GOT3 (cell line): ENCODE results near the gene OR7C1.
"Not testable (repeated sequence)": the region's sequence is repeated elsewhere in the genome, so short reads cannot be mapped to it uniquely, and the experiment has no call there.

Experiments used
- DNase-seq: peaks from one replicate; lab custom pipeline; 2025; ENCODE audit warnings: mixed read lengths; lab: John Stamatoyannopoulos, UW

The OR7C1 gene

DNA sequence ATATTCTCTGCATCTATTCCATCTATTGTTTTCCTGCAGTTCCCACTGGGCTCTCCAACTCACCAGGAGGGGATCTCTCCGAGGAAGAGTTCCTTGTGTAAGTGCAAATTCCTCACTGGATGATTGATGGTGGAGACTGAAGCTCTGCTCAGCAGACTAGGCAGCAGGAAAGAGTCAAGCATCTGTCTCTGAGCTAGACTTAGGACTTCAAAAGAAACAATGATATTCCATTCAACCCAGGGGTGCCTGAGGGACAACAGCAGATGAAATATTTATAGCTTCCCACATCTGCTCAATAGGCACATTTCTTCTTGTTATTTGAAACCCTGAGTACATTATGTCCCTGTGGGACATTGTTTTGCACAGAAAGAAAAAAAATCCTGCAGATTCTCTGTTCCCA lies at the start of gene OR7C1, which contains the start of gene OR7A5:
Gene OR7C1 (minus strand): TSS at position 175 of the 400 bp plus-strand sequence. CDS start 35,049 bp downstream, outside the sequence.
Gene OR7A5 (minus strand): TSS at position 175 of the 400 bp plus-strand sequence. CDS start 6,944 bp downstream, outside the sequence.
- DNase-seq: no peak

- DNase-seq: no peak
Observed at GRCh38 chr19:14871619-14872230, 36.7 kb upstream of the OR7C1 start.

DNA sequence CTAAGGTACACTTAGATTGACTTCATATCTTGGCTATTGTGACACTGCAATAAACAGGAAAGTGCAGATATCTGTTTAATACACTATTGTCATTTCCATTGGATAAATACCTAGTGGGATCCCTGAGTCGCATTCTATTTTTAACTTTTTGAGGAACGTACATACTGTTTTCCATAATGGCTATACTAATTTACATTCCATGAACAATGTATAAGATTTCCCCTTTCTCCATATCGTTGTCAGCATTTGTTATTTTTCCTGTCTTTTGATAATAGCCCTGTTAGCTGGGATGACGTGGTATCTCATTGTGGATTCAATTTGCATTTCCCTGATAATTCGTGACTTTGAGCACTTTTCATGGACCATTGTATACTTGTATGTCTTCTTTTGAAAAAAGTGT lies 33.5 kb upstream of the OR7C1 start:
- DNase-seq: no peak

DNA sequence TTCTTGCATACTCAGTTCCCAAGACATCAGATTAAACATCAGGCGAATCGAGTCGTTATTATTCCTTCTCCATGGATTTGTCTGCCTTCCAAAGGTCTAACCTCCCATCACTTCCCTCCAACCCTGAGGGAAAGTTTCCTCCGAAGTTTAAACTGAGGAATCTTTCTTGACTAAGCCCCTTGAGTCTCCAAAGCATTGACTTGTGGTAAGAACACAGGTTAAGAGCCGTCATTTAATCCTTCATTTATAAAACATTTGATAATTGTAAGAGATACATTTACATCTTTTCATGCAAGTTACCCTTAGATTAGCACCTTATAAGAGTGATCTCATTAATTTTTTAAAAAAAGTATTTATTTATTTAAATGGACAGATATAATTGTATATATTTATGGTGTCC lies 13.8 kb upstream of the OR7C1 start, which contains the start of gene OR7A10:
Gene OR7A10 (minus strand): TSS at position 101 of the 400 bp plus-strand sequence. CDS start 7,045 bp downstream, outside the sequence.
- no peak for DNase-seq

DNA sequence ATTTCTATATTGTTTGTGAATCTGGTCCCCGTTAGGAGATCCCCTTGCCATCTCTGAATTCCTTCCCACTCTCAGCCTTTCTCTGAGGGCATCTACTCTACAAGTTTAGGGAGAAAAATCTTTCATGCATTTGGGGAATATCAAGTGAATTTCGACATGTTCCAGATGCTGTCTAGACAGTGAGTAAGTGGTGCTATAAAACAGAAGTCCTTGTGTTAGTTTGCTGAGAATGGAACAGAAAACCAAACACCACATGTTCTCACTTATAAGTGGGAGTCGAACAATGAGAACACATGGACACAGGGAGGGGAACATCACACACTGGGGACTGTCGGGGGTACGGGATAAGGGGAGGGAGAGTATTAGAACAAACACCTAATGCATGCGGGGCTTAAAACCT lies 8.6 kb upstream of the OR7C1 start:
- no peak for DNase-seq

DNA sequence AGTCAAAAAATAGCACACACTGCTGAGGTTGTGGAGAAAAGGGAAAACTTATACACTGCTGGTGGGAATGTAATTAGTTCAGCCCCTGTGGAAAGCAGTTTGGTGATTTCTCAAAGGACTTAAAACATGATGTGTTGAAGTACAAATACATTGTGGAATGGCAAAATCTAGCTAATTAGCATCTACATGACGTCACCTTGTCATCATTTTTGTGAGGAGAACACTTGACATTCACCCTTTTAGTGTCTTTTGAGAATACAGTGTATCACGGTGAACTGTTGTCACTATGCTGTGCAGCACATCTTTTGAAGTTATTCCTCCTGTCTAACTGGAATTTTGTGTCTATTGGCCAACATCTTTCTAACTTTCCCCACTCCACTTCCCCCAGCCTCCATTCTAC lies 8.2 kb upstream of the OR7C1 start:
- no peak for DNase-seq

DNA sequence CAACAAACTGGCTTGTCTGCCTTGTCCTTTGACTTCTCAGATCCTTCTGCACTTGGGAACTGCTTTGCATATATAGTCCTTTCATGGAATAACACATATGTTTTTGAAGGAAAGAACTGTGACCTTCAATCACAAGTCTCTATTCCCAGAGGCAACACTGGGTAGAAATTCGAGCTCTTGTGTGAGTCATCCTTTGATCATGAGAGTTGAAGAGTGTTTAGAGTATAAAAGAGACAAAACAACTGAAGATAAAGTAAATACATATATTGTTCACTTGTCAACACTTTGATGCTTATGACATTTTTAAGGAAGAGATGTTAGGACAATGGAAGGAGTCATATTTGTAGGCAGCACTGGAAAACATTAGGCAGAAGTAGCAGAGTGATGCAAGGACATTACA lies 5.2 kb upstream of the OR7C1 start:
- no peak for DNase-seq

- DNase-seq: no peak
Observed at GRCh38 chr19:14837391-14837790, 2.4 kb upstream of the OR7C1 start.

- no peak for DNase-seq
Observed at GRCh38 chr19:14830702-14831101, 4.3 kb downstream of the OR7C1 start.

- DNase-seq: no peak
Observed at GRCh38 chr19:14826006-14826405, 9.0 kb downstream of the OR7C1 start.

- DNase-seq: no peak
Observed at GRCh38 chr19:14821937-14822336, 13.0 kb downstream of the OR7C1 start.

DNA sequence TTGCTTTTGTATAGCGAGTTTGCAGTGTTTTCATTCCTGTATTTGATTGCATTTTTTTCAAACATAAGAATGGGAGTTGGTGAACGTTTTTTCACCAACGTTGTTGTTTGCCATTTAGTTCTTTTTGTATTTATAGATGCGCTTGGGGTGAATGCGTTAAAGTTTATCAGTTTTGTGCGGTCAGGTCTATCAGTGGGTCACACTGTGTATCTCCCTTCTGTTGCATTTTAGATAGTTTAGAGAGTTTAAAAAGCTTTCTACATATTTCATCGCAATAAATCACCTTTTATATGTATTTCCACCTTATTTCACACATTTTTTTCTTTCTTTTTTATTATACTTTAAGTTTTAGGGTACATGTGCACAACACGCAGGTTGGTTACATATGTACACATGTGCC lies 16.4 kb downstream of the OR7C1 start:
- no peak for DNase-seq

DNA sequence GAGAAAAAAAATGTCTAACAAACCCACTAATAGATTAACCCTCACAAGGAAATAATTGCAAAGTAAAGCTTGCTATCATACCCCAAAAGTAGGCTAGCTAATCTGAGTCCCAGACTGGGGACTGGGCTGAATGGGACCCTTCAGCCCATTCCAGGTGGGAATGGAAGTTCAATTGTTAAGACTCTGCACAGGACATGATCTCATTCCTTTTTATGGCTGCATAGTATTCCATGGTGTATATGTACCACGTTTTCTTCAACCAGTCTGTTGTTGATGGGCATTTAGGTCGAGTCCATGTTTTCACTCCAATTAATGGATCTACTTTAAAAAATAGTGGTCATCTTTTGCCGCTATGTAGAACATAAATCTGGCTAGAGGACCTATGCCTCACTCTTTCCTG lies 17.9 kb downstream of the OR7C1 start:
- DNase-seq: no peak

DNA sequence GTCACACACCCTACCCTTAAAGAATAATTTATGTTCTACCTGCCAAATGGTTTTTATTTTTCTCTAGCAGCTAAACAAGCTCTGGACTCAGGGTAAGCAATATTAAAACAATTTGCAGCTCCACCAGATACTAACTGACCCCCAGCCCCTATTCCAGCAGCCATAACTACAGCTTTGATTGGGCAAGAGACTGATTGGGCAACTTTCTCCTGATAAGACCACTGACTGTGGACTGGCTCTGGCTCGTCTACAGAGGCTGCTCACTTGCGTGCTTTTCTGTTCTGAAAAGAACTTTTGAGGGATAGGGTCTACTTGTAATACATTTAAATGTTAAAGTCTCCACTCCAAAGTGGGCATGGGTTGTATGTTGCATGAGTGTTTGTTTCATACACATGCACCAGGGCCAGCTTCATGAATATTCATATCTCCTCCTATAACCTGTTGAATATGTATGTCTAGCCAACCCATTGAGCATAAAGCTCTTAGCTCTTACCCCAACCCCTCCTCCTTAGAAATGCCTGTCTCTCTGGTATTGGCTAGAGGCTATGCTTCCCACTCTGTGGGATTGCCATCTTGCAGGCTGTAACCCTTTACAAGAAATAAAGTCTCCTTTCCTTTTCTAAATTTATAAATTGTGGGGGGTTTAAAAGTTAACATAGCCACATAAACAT lies 19.9 kb downstream of the OR7C1 start:
- no peak for DNase-seq

DNA sequence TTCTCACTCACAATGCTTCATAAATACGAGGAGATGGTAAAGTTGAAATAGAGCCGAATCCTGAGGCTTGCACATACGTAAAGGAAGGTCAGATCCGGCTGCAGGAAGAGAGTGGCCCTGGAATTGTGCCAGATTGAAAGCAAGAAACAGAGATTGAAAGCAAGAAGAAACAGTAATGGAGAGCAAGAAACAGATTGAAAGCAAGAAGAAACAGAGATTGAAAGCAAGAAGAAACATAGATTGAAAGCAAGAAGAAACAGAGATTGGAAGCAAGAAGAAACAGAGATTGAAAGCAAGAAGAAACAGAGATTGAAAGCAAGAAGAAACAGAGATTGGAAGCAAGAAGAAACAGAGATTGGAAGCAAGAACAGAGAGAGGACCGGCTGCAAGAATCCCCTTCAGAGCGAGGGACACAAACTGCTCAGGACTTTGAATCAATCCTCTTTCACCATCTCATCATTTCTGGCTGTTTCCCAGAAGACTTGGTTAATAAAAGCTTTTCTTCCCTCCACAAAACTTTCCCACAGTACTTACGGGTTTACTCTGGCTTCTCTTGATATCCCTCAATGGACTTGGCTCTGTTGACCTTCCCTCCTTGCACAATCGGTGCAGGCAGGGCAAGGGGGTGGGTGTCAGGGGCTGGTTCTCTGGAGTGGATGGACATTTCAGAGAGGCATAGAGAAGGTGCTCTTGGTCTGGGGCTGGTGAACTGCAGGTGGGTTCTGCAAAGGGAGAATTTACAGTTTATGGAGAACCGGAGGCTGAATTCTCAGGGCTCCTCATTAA lies 25.5 kb downstream of the OR7C1 start:
- no peak for DNase-seq

GRCh38 chr19:14804765-14805164 lies 30.2 kb downstream of the OR7C1 start:
- no peak for DNase-seq

DNA sequence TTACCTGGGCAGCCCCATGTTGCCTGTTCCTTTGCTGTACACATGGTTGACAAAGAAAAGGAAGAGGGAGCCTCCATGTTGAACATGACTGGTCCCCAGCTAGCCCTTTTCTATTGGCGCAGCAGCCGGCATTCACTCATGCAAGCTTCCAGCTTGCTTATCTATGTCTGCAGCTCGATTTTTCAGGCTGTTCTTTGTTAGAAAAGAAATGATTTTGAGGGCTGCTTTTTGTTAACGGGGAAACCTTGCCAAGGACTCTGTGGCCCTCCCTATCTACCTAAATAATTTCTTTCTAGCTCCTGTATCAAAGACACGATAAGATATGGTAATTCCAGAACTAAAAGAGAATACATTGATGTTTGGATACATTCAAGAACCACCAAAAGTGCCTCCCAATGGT lies 36.2 kb downstream of the OR7C1 start:
- no peak for DNase-seq

- DNase-seq: no peak
Observed at GRCh38 chr19:14796021-14796420, 39.0 kb downstream of the OR7C1 start.

GRCh38 chr19:14795078-14795721 lies 39.8 kb downstream of the OR7C1 start:
- no peak for DNase-seq

- not testable (repeated sequence) for DNase-seq
Observed at GRCh38 chr19:14792250-14792649, 42.7 kb downstream of the OR7C1 start.

GRCh38 chr19:14786421-14786851 lies 48.5 kb downstream of the OR7C1 start:
- no peak for DNase-seq

DNA sequence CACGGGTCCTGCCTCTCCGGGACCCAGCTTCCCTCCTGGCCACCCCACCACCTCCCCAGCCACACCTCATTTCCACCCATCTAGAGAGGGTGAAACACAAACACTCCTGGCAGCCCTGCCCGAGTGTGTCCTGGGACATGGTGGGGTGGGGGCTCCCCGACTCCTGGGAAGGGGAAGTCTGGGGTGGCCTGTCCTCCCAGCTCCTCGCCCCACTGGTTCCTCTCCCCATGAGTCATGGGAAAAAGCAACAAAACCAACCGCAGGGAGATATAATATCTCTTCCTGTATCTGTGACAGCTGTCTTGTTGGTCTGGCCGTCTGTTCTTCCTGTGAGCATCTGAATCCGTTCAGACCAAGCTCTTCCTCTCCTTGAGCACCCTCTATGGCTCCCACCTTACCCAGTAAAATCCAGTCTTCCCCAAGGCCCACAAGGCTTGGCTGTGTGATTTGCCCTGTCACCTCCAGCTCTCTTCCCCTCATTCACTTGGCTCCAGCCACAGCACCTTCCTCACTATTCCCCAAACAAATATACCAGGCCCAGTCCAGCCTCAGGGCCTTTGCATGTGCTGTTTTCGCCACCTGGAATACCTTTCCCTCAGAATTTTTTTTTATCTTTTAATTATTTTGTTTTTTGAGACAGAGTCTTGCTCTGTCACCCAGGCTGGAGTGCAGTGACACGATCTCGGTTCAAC lies 49.7 kb downstream of the OR7C1 start:
- not testable (repeated sequence) for DNase-seq
